Occipital lobe (tissue), 2 donors: ENCODE data around the gene GRIK2. TPM values are rescaled to one million over a fixed set of nuclear protein-coding genes. Genes with fewer than 3 reads are reported as not detected.
A peak's percentile ranks its signal among the peaks of the same experiment; 100 is the strongest.

ENCODE experiments used
- DNase-seq: peaks from one replicate; lab custom pipeline; 2025; lab: John Stamatoyannopoulos, UW
- total RNA-seq: library from RNA; depleted of rRNA; stranded (reverse); fragments of >200 nt; gene quantifications from one replicate; pipeline ENCODE4 v1.2.3, GENCODE V29; 2014

The GRIK2 gene
- total RNA-seq, 1 donor from 2014 or later: 82.7 TPM

GRCh38 chr6:101711518-101711917 lies 318.0 kb downstream of the GRIK2 start:
- DNase-seq: no peak

- no peak for DNase-seq
These were observed 322.9 kb downstream of the GRIK2 start for GRCh38 chr6:101716387-101716786.

GRCh38 chr6:101716810-101717209 lies 323.3 kb downstream of the GRIK2 start:
- no peak for DNase-seq

- no peak for DNase-seq
These were observed 326.0 kb downstream of the GRIK2 start for GRCh38 chr6:101719521-101719920.

- no peak for DNase-seq
These were observed 329.0 kb downstream of the GRIK2 start for GRCh38 chr6:101722471-101722870.

GRCh38 chr6:101722991-101723579 lies 329.6 kb downstream of the GRIK2 start:
- no peak for DNase-seq

- no peak for DNase-seq
These were observed 334.9 kb downstream of the GRIK2 start for GRCh38 chr6:101728388-101728787.

GRCh38 chr6:101728956-101729355 lies 335.4 kb downstream of the GRIK2 start:
- DNase-seq: no peak

GRCh38 chr6:101730954-101731353 lies 337.4 kb downstream of the GRIK2 start:
- no peak for DNase-seq

- DNase-seq: no peak
These were observed 340.4 kb downstream of the GRIK2 start for GRCh38 chr6:101733899-101734298.

- DNase-seq: no peak
These were observed 345.0 kb downstream of the GRIK2 start for GRCh38 chr6:101738481-101738880.

GRCh38 chr6:101740631-101741030 lies 347.1 kb downstream of the GRIK2 start:
- DNase-seq: no peak

- DNase-seq: no peak
These were observed 348.1 kb downstream of the GRIK2 start for GRCh38 chr6:101741474-101742171.

- DNase-seq: no peak
These were observed 353.7 kb downstream of the GRIK2 start for GRCh38 chr6:101747160-101747559.

- no peak for DNase-seq
These were observed 354.2 kb downstream of the GRIK2 start for GRCh38 chr6:101747716-101748115.

GRCh38 chr6:101755931-101756330 lies 362.4 kb downstream of the GRIK2 start:
- no peak for DNase-seq

GRCh38 chr6:101758368-101758767 lies 364.9 kb downstream of the GRIK2 start:
- DNase-seq: no peak

GRCh38 chr6:101760843-101761621 lies 367.5 kb downstream of the GRIK2 start:
- no peak for DNase-seq

- no peak for DNase-seq
These were observed 369.3 kb downstream of the GRIK2 start for GRCh38 chr6:101762851-101763250.

GRCh38 chr6:101765281-101765680 lies 371.8 kb downstream of the GRIK2 start:
- DNase-seq: no peak

GRCh38 chr6:101770116-101770515 lies 376.6 kb downstream of the GRIK2 start:
- no peak for DNase-seq

GRCh38 chr6:101776919-101777350 lies 383.4 kb downstream of the GRIK2 start:
- DNase-seq: peak; percentile 15

GRCh38 chr6:101777646-101778045 lies 384.1 kb downstream of the GRIK2 start:
- no peak for DNase-seq
